HTERT RPE-1 (cell line): ENCODE results near the gene ZNF688.

Experiments used
- in situ Hi-C: fragments of 300-500 bp; cut with MboI; formaldehyde crosslinking; loops from 4 replicates; pipeline ENCODE4 v1.14.3; 2020; ENCODE audit warnings: low sequenced_read_pairs

ZNF688 gene

DNA sequence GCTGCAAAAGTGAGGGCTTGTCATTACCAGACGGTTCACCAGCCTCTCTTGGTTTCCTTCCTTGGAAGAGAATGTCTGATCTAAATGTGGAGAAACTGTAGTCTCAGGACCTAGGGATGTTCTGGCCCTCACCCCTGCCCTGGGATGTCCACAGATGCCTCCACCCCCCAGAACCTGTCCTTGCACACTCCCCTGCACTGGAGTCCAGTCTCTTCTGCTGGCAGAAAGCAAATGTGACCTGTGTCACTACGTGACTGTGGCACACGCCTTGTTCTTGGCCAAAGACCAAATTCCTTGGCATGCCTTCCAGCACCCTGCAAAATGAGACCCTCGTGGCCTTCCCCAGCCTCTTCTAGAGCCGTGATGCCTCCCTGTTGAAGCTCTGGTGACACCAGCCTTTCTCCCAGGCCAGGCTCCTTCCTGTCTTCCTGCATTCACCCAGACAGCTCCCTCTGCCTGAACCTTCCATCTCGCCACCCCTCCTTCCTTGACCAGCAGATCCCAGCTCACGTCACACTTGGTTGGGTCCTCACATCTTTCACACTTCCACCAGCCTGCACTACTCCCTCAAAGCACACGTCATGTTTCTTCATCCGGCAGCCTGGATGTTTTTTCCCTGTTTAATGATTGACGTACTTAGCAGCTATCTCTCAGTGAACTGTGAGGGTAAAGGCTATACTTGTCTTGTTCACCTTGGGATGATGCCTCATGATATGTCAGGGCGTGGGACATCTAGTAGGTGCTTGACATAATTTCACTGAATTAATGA, 49.5 kb downstream of the ZNF688 start:
- in situ Hi-C loops: no loop called here

DNA sequence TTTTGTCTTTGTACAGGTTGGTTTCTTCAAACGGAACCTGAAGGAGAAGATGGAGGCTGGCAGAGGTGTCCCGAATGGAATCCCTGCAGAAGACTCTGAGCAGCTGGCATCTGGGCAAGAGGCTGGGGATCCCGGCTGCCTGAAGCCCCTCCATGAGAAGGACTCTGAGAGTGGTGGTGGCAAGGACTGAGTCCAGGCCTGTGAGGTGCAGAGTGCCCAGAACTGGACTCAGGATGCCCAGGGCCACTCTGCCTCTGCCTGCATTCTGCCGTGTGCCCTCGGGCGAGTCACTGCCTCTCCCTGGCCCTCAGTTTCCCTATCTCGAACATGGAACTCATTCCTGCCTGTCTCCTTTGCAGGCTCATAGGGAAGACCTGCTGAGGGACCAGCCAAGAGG, 50.0 kb downstream of the ZNF688 start:
- in situ Hi-C loops: no loop called here
